ENCODE measurements around the gene HYPK.
A peak's percentile ranks its signal among the peaks of the same experiment; 100 is the strongest.

HYPK gene

GRCh38 chr15:43800286-43801141 is at the start of gene HYPK:
HYPK (plus strand) TSS chr15:43800599; CDS start chr15:43800623, 24 bp downstream.
- peak; percentile 89 for DNase-seq (ENCODE audit: low spot score)

GRCh38 chr15:43751885-43752284 is 48.5 kb upstream of the HYPK start:
- no peak for DNase-seq (ENCODE audit: low spot score)

DNA sequence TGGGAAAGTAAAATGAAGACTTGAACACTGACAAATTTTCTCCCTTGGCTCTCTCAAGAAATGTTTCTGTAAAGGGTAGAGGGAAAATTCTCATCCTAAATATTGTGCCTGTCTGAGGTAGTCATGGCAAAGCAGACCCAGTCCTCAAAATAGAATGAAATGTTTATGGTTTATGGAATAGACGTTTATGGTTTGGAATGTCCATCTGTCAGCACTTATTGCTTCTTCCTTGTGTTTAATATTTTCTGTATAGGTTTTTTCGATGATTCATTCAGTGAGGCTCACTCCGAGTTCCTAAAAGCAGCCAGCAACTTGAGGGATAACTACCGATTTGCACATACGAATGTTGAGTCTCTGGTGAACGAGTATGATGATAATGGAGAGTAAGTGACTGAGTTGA is 37.6 kb upstream of the HYPK start:
- DNase-seq (ENCODE audit: low spot score), result no peak

- DNase-seq (ENCODE audit: low spot score), result no peak
These were observed 36.5 kb upstream of the HYPK start for GRCh38 chr15:43763819-43764446.

DNA sequence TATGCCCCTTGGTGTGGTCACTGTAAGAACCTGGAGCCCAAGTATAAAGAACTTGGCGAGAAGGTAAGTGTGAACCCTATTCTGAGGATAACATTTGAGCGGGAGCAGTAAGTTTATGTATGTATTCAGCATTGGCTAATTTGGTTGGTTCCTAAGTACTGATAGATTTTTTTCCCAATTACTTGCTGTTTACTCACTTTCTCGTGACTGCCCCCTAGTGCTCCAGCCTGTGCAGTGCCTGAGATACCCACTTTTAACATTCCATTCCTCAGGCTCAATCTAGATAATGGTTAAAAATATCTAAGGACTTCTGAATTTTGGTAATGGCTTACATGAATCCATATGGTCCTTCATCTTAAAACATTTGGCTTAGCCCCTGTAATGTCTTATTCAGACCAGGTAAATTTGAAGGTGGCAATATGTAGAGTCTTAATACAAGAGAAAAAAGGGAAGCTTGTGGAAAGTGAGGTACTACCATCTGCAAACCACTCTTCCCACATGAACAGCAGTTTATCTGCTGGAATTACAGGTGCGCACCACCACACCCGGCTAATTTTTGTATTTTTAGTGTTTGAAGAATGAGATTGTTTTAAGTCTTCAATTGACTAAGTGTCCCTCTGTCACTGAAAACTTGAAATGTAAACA is 30.7 kb upstream of the HYPK start:
- peak; percentile 72 for DNase-seq (ENCODE audit: low spot score)

DNA sequence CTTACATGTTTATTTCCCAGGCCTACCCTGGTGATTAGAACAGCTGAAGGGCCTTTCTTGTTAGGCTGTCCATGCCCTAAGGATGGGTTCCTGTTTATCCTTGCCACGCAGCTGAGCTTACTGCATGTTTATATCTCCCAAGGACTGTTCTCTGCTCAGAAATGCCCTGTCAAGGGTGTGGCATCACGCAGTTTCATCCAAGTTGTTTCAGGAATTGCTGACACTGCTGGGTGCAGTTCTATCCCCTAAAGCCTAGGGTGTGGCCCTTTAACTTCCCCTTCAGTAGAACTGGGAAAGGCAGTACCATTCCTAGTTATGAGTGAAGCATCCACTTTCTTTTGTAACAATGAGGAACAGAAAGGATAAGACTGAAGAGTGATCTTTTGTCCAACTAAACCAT is 28.6 kb upstream of the HYPK start:
- no peak for DNase-seq (ENCODE audit: low spot score)

GRCh38 chr15:43772624-43773023 is 27.8 kb upstream of the HYPK start:
- DNase-seq (ENCODE audit: low spot score), result no peak

DNA sequence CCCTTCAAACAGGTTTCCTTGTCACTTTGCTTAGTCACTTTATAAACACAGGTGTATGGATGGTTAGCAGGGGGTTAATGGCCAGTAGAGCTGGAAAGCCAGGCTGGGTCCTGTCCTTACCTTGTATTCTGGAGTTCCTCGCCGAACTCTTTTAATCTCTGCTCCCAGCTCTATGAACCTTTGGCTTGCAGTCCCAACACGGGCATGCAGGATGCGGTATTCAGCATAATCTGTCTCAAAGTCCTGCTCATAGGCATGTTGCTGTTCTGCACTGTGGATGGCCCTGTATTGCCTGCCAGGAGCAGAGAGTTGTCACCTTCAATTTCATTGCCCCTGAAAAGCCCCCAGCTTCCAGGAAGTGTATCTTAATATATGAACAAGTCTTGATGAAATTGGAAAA is 26.3 kb upstream of the HYPK start:
- DNase-seq (ENCODE audit: low spot score), result no peak

GRCh38 chr15:43775411-43775965 is 24.9 kb upstream of the HYPK start:
- peak; percentile 38 for DNase-seq (ENCODE audit: low spot score)

DNA sequence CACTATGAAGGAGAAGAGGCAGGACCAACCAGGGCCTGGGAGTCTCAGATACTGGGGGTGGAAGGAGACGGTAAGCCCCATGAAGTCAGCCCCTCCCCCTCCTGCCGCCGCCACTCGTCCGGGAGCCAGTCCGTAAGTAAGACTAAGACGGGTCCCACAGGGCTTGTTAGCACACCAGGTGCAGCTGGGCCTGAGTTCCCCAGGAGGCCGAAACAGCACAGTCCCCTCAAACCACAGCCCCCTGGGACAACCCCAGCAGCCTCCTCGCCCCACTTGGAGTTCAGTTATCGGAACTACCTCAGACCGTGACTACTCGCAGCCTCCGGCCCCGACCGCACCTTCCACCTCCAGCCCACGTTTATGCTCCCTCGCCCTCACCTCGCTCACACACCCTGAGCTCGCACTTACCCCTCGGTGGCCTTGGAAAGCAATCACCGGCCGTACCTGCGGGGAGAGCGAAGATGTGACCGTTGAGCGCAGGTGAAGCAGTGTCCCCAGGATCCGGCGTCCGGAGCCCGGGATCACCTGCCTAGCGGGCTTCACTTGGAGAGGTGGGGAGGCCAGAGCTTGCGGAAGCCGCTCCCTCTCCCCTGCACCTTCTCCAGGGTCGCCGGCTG is 24.2 kb upstream of the HYPK start:
- no peak for DNase-seq (ENCODE audit: low spot score)

DNA sequence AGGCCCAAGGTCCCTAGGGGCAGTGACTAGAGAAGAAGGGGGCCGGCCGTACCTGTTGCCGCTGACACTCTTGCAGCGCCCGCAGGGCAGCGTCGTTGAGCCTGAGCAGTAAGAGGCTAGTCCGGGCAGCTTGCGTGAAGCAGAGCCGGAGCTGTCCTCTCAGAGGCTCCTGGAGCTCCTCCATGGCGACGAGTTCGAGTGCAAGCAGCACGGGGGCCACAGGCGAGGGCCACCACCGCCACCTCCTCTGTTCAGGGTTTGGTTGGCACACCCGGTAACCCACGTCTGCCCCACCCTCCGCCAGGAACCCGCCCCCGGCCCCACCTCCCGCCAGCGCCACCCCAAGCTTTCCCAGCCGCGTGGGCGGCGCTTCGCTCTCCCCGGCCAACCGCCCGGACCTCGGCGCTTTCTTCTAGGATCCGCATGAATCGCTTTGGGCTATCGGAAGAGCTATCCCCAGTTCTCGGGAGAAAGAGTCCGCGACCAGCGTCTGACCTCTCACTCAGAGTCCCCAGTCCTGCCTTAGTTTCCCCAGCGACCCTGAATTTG is 23.6 kb upstream of the HYPK start, which contains the start of gene ELL3:
Gene ELL3 (minus strand): TSS at position 249 of the 549 bp plus-strand sequence. CDS start 65 bp downstream, at position 184.
- peak; percentile 76 for DNase-seq (ENCODE audit: low spot score)

DNA sequence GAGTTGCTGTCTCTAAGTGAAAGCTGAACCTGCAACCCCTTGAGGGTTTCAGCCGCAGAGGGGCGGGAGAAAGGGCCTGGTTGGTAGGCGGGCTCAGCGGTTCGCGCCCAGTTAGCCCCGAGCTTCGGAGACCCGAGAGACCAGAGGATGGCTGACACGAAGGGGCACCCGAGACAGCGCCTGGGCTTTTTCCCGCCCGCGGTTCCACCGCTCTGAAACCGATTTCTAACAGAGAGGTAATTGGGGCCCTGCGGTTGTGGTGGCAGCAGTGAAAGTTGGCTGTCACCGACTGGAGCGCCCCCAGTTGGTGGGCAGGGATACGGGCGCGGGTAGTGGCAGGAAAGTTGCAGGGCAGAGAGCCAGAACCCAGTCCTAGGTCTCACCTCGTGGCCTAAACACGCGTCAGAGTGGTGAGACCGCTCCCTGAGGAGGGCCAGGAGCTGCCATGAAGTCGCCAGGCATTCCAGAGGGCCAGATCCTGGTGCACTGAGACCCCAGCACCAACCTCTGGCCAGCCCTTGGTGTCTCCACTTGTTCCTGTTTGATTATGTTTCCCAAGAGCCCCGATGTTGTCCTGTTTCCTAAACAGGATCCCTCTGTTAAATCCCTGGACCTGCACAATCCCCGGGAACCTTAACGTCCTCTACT is 23.0 kb upstream of the HYPK start:
- DNase-seq (ENCODE audit: low spot score), result peak; percentile 71

DNA sequence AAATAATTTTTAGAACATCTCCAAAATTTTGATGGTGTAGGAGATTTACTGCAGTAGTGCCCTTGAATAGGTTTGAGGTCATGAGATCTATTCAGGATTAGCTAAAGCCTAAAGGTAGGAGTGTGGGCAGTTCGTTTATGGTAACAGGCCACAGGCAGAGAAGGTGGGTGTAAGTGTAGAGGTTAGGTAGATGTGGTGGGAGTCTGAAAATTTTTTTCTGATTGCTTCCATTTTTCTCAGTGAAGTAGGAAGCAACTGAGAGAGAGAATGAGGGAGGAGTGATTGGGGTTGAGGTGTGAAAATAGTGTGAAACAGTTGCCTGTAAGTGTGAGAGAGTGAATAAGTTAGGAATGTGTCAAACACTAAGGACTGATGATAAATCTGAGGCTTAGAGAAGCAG is 21.4 kb upstream of the HYPK start:
- no peak for DNase-seq (ENCODE audit: low spot score)

- DNase-seq (ENCODE audit: low spot score), result no peak
These were observed 11.0 kb upstream of the HYPK start for GRCh38 chr15:43789409-43789808.

DNA sequence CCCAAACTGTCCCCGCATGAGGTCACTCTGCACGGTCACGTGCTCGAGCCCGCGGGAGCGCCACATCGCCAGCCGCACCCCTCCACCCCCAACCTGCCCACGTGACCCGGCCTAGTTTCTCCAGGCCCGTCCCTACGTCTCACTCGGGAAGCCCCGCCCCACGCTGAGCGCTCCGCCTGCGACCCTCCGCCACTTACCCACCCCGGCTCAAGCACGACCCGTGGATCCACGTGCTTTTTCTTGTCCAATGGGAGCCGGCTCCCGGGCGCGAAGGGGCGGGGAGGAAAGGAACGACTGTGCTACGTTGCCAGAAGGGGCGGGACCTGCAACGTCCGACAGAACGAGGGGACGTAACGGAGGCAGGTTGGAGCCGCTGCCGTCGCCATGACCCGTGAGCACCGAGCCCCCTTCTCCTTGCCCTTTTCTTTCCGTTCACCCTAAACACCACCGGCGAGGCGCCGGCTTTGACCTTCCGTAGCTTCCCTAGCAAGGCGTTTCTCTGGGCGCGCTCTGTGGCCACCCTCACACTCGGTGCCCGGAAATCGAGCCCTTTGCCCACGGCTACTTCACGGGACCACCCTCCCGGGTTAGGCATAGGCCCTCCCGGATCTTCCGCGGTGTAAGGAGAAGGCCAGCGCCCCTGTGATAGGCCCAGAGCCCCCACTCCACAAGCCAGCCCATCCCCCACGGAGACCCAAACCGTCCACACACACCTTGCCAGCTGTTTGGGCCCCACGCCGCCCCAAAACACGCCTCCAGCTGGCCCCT is 8.2 kb upstream of the HYPK start, which contains the start of gene SERF2:
Gene SERF2 (plus strand): TSS at position 328 of the 768 bp plus-strand sequence. CDS start 57 bp downstream, at position 385.
- peak; percentile 100 for DNase-seq (ENCODE audit: low spot score)

- DNase-seq (ENCODE audit: low spot score), result peak; percentile 57
These were observed 7.5 kb upstream of the HYPK start for GRCh38 chr15:43792761-43793476.

DNA sequence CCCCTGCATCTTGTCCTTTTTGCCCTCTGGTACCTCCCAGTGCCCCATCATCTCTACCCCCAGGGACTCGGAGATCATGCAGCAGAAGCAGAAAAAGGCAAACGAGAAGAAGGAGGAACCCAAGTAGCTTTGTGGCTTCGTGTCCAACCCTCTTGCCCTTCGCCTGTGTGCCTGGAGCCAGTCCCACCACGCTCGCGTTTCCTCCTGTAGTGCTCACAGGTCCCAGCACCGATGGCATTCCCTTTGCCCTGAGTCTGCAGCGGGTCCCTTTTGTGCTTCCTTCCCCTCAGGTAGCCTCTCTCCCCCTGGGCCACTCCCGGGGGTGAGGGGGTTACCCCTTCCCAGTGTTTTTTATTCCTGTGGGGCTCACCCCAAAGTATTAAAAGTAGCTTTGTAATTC is 6.8 kb upstream of the HYPK start:
- DNase-seq (ENCODE audit: low spot score), result no peak

DNA sequence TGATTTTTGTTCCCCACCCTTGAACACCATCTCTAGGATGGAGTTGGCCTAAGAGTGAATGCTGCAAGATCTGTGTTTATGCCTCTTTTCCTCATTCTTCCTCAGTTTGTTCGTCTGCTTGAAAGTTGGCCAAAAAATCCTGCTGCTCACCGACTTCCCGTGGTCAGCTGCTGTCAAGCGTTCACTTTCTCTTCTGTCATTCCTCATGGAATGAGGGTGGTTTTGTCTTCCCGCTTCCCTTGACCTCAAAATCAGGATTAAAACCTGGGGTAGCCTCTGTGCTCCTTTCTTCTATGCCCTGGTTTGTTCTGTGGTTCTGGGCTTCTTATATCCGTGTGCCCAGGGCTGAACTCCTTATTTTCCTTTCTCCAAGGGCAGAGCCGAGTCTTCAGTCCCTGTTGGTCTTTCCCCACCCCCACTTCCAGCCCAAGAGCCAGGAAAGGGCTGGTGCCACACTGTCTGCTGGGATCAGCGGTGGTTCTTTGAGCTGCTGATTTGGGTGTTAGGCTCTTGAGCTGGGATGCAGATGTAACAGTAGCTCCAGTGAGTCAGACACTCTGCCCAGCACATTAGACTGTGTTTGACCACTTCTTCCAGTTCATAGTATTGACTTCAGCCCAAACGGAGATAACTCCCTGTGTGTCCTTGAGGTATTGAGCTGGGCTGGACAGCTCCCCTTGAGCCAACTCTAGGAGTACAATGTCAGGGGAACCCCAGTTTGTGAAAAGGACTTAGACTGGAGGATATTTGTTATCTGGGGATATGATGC is 5.9 kb upstream of the HYPK start:
- peak; percentile 28 for DNase-seq (ENCODE audit: low spot score)

GRCh38 chr15:43795197-43795596 is 5.2 kb upstream of the HYPK start:
- DNase-seq (ENCODE audit: low spot score), result no peak

Measured in AG08395 (cell line).